Caco-2 (cell line): Measurements from ENCODE around the gene NT5C1A. TPM values are rescaled to one million over a fixed set of nuclear protein-coding genes. Genes with fewer than 3 reads are reported as not detected.

Source experiments
- BruUV-seq: library from RNA; stranded (reverse); fragments of 400-500 nt; replicated peaks from 2 replicates; lab custom pipeline; 2021; lab: Mats Ljungman, UMichigan
- CTCF ChIA-PET: fragments of 300-600 bp; sonication (Branson Sonifier 250); formaldehyde crosslinking; loops from one replicate; lab custom pipeline; 2022; ENCODE audit warnings: antibody characterized with exemption; lab: Charles Lee
- POLR2A ChIA-PET: fragments of 300-600 bp; sonication (Branson Sonifier 250); formaldehyde crosslinking; loops from one replicate; lab custom pipeline; 2022; ENCODE audit warnings: antibody characterized with exemption; lab: Charles Lee
- DNase-seq, 2 experiments: peaks; one replicate each; pipeline versions ENCODE4 v3.0.0 to v3.0.0-alpha.2; 2020 to 2022
- H3K27me3 ChIP-seq: replicated peaks from 2 replicates; pipeline ENCODE4 v1.6.0; 2011; ENCODE audit warnings: low read length; ENCODE audit not compliant: control insufficient read depth, insufficient read depth
- H3K36me3 ChIP-seq: 2 replicates; pipeline ENCODE4 v1.5.1; 2011; ENCODE audit warnings: low read length; ENCODE audit not compliant: control insufficient read depth, insufficient read depth
- H3K4me1 ChIP-seq: fragments of 250-450 bp; sonication (Bioruptor Pico); 2 replicates; pipeline ENCODE4 v1.5.1; 2020; ENCODE audit warnings: mild to moderate bottlenecking
- H3K4me3 ChIP-seq: 2 replicates; pipeline ENCODE4 v1.5.1; 2011; ENCODE audit warnings: low read depth, mild to moderate bottlenecking, control low read depth, low read length
- H3K9me3 ChIP-seq: fragments of 250-450 bp; sonication (Bioruptor Pico); 2 replicates; pipeline ENCODE4 v1.5.1; 2020; ENCODE audit warnings: mild to moderate bottlenecking, moderate library complexity
- H3K27ac Mint-ChIP-seq: one replicate; pipeline ENCODE4 v1.8.0; 2022; ENCODE audit warnings: mixed read lengths; ENCODE audit not compliant: unreplicated experiment
- H3K27me3 Mint-ChIP-seq: one replicate; pipeline ENCODE4 v1.8.0; 2022; ENCODE audit warnings: mixed read lengths; ENCODE audit not compliant: insufficient read depth, unreplicated experiment
- H3K36me3 Mint-ChIP-seq: one replicate; pipeline ENCODE4 v1.8.0; 2022; ENCODE audit warnings: mild to moderate bottlenecking, mixed read lengths; ENCODE audit not compliant: insufficient read depth, unreplicated experiment
- H3K4me1 Mint-ChIP-seq: one replicate; pipeline ENCODE4 v1.8.0; 2022; ENCODE audit warnings: low read depth, mixed read lengths; ENCODE audit not compliant: unreplicated experiment
- H3K4me3 Mint-ChIP-seq: one replicate; pipeline ENCODE4 v1.8.0; 2022; ENCODE audit warnings: mild to moderate bottlenecking, moderate library complexity, mixed read lengths; ENCODE audit not compliant: unreplicated experiment
- H3K9me3 Mint-ChIP-seq: one replicate; pipeline ENCODE4 v1.8.0; 2022; ENCODE audit warnings: mixed read lengths; ENCODE audit not compliant: unreplicated experiment
- intact Hi-C: fragments of 100-400 bp; cut with micrococcal nuclease; formaldehyde crosslinking; loops from one replicate; pipeline ENCODE4 v1.10.0; 2022; ENCODE audit not compliant: unreplicated experiment
- total RNA-seq: library from RNA; stranded (reverse); gene quantifications from 2 replicates; pipeline ENCODE4 v1.2.3, GENCODE V29; 2022
- TF ChIP-seq, protein P1 (sequence below), 2 experiments: fragments of 200-600 bp in 1 of 2; IDR thresholded peaks; 1 replicate in 1 of 2; 2 replicates in 1 of 2; pipeline versions ENCODE4 v1.5.1 to v1.8.0; 2011 to 2022; ENCODE audit warnings: antibody characterized with exemption in 1 of 2, control low read depth in 1 of 2, inconsistent platforms in 1 of 2, low read depth in 1 of 2, low read length in 1 of 2, mild to moderate bottlenecking in 1 of 2, moderate library complexity in 1 of 2; ENCODE audit not compliant: insufficient read depth in 1 of 2, severe bottlenecking in 1 of 2, unreplicated experiment in 1 of 2

NT5C1A gene
- total RNA-seq, 1 experiment from 2014 or later: not detected

DNA sequence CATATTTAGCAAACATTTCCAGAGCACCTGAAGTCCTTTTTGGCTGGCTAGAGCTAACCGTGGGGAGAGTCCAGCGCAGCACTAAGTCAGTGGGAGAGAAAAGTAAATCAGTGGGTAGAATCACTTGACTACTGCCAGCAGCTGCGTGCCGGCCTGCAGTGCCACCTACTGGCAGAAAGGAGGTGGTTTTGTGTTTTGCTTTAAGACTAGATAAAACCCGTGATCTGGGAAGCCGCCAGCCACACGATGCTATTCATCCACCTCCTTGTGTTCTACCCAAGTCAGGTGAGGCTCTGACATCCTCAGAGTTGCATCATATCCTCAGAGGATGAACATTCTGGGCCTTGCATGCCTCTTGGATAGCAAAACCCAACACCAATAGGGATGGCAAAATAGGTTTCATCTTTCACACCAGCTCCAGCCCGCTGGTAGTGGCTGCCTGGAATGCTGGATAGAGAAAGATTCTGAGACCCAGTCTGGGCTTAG is 18.3 kb downstream of the NT5C1A start:
- Mint-ChIP-seq H3K27ac (no peak overlapping the region), H3K4me1 (no peaks in the 10 kb centered on the region), H3K27me3 (peaks cover 3% of the 10 kb centered on the region), H3K9me3 (no peaks in the 10 kb centered on the region), H3K36me3 (no peaks in the 10 kb centered on the region), H3K4me3 (no peak overlapping the region)
- H3K36me3 ChIP-seq: no peaks in the 10 kb centered on the region
- H3K9me3 ChIP-seq: no peaks in the 10 kb centered on the region
- TF ChIP-seq, protein P1, sequence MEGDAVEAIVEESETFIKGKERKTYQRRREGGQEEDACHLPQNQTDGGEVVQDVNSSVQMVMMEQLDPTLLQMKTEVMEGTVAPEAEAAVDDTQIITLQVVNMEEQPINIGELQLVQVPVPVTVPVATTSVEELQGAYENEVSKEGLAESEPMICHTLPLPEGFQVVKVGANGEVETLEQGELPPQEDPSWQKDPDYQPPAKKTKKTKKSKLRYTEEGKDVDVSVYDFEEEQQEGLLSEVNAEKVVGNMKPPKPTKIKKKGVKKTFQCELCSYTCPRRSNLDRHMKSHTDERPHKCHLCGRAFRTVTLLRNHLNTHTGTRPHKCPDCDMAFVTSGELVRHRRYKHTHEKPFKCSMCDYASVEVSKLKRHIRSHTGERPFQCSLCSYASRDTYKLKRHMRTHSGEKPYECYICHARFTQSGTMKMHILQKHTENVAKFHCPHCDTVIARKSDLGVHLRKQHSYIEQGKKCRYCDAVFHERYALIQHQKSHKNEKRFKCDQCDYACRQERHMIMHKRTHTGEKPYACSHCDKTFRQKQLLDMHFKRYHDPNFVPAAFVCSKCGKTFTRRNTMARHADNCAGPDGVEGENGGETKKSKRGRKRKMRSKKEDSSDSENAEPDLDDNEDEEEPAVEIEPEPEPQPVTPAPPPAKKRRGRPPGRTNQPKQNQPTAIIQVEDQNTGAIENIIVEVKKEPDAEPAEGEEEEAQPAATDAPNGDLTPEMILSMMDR (IDR thresholded peaks at IDR 0.05; ENCODE audit: insufficient read depth in 1 of 2, low read depth in 1 of 2, low read length in 1 of 2, severe bottlenecking in 1 of 2, unreplicated experiment in 1 of 2): peak; percentile 71 to 73
- no peak overlapping the region for H3K4me3 ChIP-seq
- ChIA-PET POLR2A (no interaction called here), CTCF (interaction anchor here (1.0 to 2.1 kb wide), 2 partner anchors 14 to 47 kb away, joined by 6 to 19 read pairs; partner anchors contain the start of gene HEYL)
- BruUV-seq: no TSS peak
- H3K4me1 ChIP-seq: no peaks in the 10 kb centered on the region
- peak; percentile 67 to 68 for DNase-seq
- no peaks in the 10 kb centered on the region for H3K27me3 ChIP-seq
- intact Hi-C loops: loop anchor here (1.0 kb wide), 1 partner anchor 47 kb away; no protein-coding TSS in a partner anchor

DNA sequence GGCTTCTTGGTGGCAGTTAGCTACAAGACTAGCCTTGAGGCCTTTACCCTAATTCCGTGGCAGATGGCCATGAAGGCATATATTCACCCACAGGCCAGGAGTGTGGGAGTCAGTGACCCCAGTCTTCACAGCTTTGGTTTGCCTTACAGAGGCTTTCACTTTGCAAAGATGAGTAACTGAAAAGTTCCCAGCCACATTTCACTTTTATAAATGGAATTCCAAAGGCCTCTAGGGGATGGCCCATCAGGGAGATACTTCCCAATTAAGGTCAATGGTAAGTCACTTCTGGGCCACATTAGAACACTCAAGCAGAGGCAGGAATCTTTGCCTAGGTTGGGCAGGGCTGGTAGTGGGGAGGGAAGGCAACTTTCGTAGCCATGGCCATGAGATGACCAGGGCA is 19.4 kb downstream of the NT5C1A start:
- Mint-ChIP-seq H3K27ac (no peak overlapping the region), H3K27me3 (peaks cover 3% of the 10 kb centered on the region)
- intact Hi-C loops: no loop called here

DNA sequence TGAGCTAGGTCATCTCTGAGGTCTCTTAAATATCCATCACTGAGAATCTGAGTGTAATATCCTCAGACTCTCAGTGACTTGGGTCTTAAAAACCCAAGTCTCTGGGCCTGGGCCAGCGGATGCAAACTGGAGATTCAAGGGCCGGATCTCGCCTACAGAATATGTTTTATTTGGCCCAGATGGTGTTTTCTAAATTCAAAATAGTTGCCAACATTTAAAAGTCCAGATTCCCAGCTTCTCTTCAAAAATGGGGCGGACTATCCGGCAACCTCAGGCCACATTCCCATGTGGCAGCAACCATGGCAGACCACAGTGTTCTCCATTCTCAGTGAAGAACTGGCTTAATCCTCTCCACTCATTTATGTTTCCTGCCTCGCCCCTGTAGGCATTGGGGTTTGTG is 19.8 kb downstream of the NT5C1A start:
- no peak overlapping the region for H3K27ac Mint-ChIP-seq
- TF ChIP-seq, protein P1 (IDR thresholded peaks at IDR 0.05; ENCODE audit: insufficient read depth in 1 of 2, low read depth in 1 of 2, low read length in 1 of 2, severe bottlenecking in 1 of 2, unreplicated experiment in 1 of 2): no peak
- no peak for DNase-seq
- no peak overlapping the region for H3K4me3 Mint-ChIP-seq
- H3K9me3 Mint-ChIP-seq: no peaks in the 10 kb centered on the region
- no TSS peak for BruUV-seq
- H3K4me1 Mint-ChIP-seq: no peaks in the 10 kb centered on the region
- Histone ChIP-seq H3K27me3 (no peaks in the 10 kb centered on the region), H3K9me3 (no peaks in the 10 kb centered on the region), H3K4me3 (no peak overlapping the region), H3K36me3 (no peaks in the 10 kb centered on the region), H3K4me1 (no peaks in the 10 kb centered on the region)
- POLR2A ChIA-PET: no interaction called here
- intact Hi-C loops: no loop called here
- H3K36me3 Mint-ChIP-seq: no peaks in the 10 kb centered on the region
- H3K27me3 Mint-ChIP-seq: peaks cover under 1% of the 10 kb centered on the region
- CTCF ChIA-PET: interaction anchor here (0.6 to 0.8 kb wide), 2 partner anchors 46 to 394 kb away, joined by 3 to 6 read pairs; no protein-coding TSS in a partner anchor

More for the DNA sequence above, 19.4 kb downstream of the NT5C1A start:
- no peaks in the 10 kb centered on the region for H3K9me3 Mint-ChIP-seq
- H3K36me3 Mint-ChIP-seq: no peaks in the 10 kb centered on the region
- no peaks in the 10 kb centered on the region for H3K9me3 ChIP-seq
- no peaks in the 10 kb centered on the region for H3K27me3 ChIP-seq
- no peak for DNase-seq
- no peaks in the 10 kb centered on the region for H3K4me1 ChIP-seq
- no peak overlapping the region for H3K4me3 Mint-ChIP-seq
- H3K4me3 ChIP-seq: no peak overlapping the region
- H3K4me1 Mint-ChIP-seq: no peaks in the 10 kb centered on the region
- ChIA-PET CTCF (interaction anchor here (0.8 to 2.1 kb wide), 2 partner anchors 46 kb away, joined by 6 to 19 read pairs; no protein-coding TSS in a partner anchor), POLR2A (no interaction called here)
- TF ChIP-seq, protein P1 (IDR thresholded peaks at IDR 0.05; ENCODE audit: insufficient read depth in 1 of 2, low read depth in 1 of 2, low read length in 1 of 2, severe bottlenecking in 1 of 2, unreplicated experiment in 1 of 2): no peak
- H3K36me3 ChIP-seq: no peaks in the 10 kb centered on the region
- no TSS peak for BruUV-seq
